ENCODE measurements around the gene CDCA7L. TPM values are rescaled to one million over a fixed set of nuclear protein-coding genes. Genes with fewer than 3 reads are reported as not detected.

Gene CDCA7L
- 16.8 and 18.4 TPM in 2 replicates for polyA plus RNA-seq (2012; rRNA removed)
- polyA plus RNA-seq (2012; cell fraction: cytosol; rRNA removed), result 17.1 and 17.2 TPM in 2 replicates
- 14.5 and 20.7 TPM in 2 replicates for polyA plus RNA-seq (2012; cell fraction: nucleus; rRNA removed)

- no peaks in the 10 kb centered on the region for H3K9me3 ChIP-seq
- no peaks in the 10 kb centered on the region for H4K20me1 ChIP-seq (ENCODE audit: insufficient read depth)
- H3K9me2 ChIP-seq, result no peaks in the 10 kb centered on the region
- H2AFZ ChIP-seq (ENCODE audit: low read depth), result peak within 1 kb of the TSS; percentile 91
- H3K36me3 ChIP-seq (replicated peaks in 1 of 2; ENCODE audit: control insufficient read depth in 1 of 2, insufficient read depth in 2 of 2, low read length in 1 of 2), result no peaks in the 10 kb centered on the region
- WGBS (ENCODE audit: low lambda C conversion rate), result 2% methylated on average over 77 of the region's 83 CpGs
- H3K27ac ChIP-seq (ENCODE audit: low read depth in 2 of 2, low read length in 1 of 2), result peak within 1 kb of the TSS in 1 of 2 experiments; percentile 58; a peak in 2 of 4 replicates
- H3K79me2 ChIP-seq (ENCODE audit: insufficient read depth), result no peaks in the 10 kb centered on the region
- 0 out of 2 replicates have a peak, but pooled peaks have one; percentile 46 for TF ChIP-seq POLR2AphosphoS5 (IDR thresholded peaks at IDR 0.05; ENCODE audit: low read depth, low read length)
- no peak for TF ChIP-seq FOXJ3 (CRISPR knock-in tag; IDR thresholded peaks at IDR 0.05)
- no peak for TF ChIP-seq EZH2phosphoT487 (IDR thresholded peaks at IDR 0.05; ENCODE audit: borderline replicate concordance, low read depth)
- TF ChIP-seq TAF1 (IDR thresholded peaks at IDR 0.05; ENCODE audit: borderline replicate concordance, low read depth, low read length), result peak; percentile 58; the same call in 1 of the 2 replicates
- peak; percentile 55; the same call in 1 of the 2 replicates for TF ChIP-seq JUND (IDR thresholded peaks at IDR 0.05)
- no peak for TF ChIP-seq CHD2 (IDR thresholded peaks at IDR 0.05; ENCODE audit: low read length, partially characterized antibody)
- no peak for TF ChIP-seq CTCF (IDR thresholded peaks at IDR 0.05)
- peak; percentile 7; the same call in 1 of the 2 replicates for TF ChIP-seq SIN3A (IDR thresholded peaks at IDR 0.05; ENCODE audit: borderline replicate concordance, low read depth, low read length)
- TF ChIP-seq NRF1 (IDR thresholded peaks at IDR 0.05; ENCODE audit: low read depth, low read length), result peak; percentile 22; the same call in 1 of the 2 replicates
- no peak for TF ChIP-seq FOXM1 (IDR thresholded peaks at IDR 0.05; ENCODE audit: low read depth)
- peak in 1 of 2 experiments; percentile 70; a peak in 1 of 4 replicates for TF ChIP-seq EP300 (IDR thresholded peaks at IDR 0.05; ENCODE audit: borderline replicate concordance in 1 of 2, low read depth in 1 of 2, low read length in 1 of 2)
- TF ChIP-seq RAD21 (IDR thresholded peaks at IDR 0.05; ENCODE audit: low read length), result no peak
- 0 out of 2 replicates have a peak, but pooled peaks have one; percentile 3 for TF ChIP-seq TCF12 (IDR thresholded peaks at IDR 0.05)
- TF ChIP-seq, protein P1, sequence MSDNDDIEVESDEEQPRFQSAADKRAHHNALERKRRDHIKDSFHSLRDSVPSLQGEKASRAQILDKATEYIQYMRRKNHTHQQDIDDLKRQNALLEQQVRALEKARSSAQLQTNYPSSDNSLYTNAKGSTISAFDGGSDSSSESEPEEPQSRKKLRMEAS (IDR thresholded peaks at IDR 0.05; ENCODE audit: low read depth), result peak; percentile 83
- peak; percentile 30; the same call in 1 of the 2 replicates for TF ChIP-seq MXI1 (IDR thresholded peaks at IDR 0.05; ENCODE audit: low read depth, low read length)
- peak; percentile 37; the same call in 1 of the 2 replicates for TF ChIP-seq NFIC (IDR thresholded peaks at IDR 0.05; ENCODE audit: borderline replicate concordance)
- DNase-seq, result peak; percentile 93
- peak within 1 kb of the TSS; percentile 71 to 75 for H3K4me3 ChIP-seq (ENCODE audit: low read depth in 2 of 2, low read length in 1 of 2)
- H3K4me1 ChIP-seq (ENCODE audit: control insufficient read depth in 1 of 2, insufficient read depth in 2 of 2, low read depth in 1 of 2, low read length in 1 of 2), result peaks cover 0 to 8% of the 10 kb centered on the region in 2 experiments; a peak in 1 of 4 replicates
- H3K9ac ChIP-seq, result peak within 1 kb of the TSS; percentile 61; the same call in 1 of the 2 replicates
- peak within 1 kb of the TSS; percentile 89 for H3K4me2 ChIP-seq
- peaks cover 5% of the 10 kb centered on the region for H3K27me3 ChIP-seq (ENCODE audit: insufficient read depth)
- CTCF ChIA-PET, result interaction anchor here (0.6 to 1.1 kb wide), 3 partner anchors 9 to 57 kb away, joined by 3 to 4 read pairs (median 3); no protein-coding TSS in a partner anchor
- POLR2A ChIA-PET, result no interaction called here
- H3F3A ChIP-seq (replicated peaks; ENCODE audit: insufficient read depth), result no peaks in the 10 kb centered on the region
Observed at GRCh38 chr7:21945454-21946221, at the start of gene CDCA7L. TSS of gene CDCA7L (minus strand) at chr7:21945899. CDS start at chr7:21945804, 95 bp downstream.
